GM23248 (cell line): ENCODE results near the gene CHRNG.

ENCODE experiments used
- EZH2 ChIP-seq: fragments of 200-600 bp; sonication (generic); IDR thresholded peaks from 2 replicates; pipeline ENCODE4 v1.6.1; 2018; ENCODE audit warnings: antibody characterized with exemption, mild to moderate bottlenecking; ENCODE audit not compliant: insufficient read depth, poor library complexity, severe bottlenecking
- EZH2phosphoT487 ChIP-seq: fragments of 200-600 bp; sonication (generic); IDR thresholded peaks from 2 replicates; pipeline ENCODE4 v1.6.1; 2018; ENCODE audit warnings: antibody characterized with exemption, moderate library complexity, mild to moderate bottlenecking, low read depth; ENCODE audit not compliant: insufficient read depth

DNA sequence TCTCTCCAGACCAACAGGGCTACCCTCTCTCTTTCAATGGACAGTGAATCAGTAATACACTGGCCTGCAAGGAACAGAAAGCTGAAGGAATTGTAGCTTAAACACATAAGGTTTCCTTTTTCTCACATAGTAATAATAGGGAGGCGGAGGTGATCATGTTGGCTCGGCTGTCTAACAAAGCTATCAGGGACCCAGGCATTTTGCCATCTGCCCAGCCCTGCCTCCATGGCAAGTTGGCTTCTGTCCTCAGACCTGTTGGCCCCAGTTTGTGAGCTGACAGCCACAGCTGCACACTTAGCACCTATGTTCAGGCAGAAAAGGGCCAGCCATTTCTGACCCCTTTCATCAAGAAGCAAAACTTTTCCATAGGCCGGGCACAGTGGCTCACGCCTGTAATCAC is 2.0 kb upstream of the CHRNG start:
- TF ChIP-seq EZH2phosphoT487: no peak
- TF ChIP-seq EZH2: no peak
